Neural crest cell (in vitro differentiated cells): ENCODE results near the gene LRAT. TPM values are rescaled to one million over a fixed set of nuclear protein-coding genes. Genes with fewer than 3 reads are reported as not detected.
"Not testable (repeated sequence)": the region's sequence is repeated elsewhere in the genome, so short reads cannot be mapped to it uniquely, and the experiment has no call there.

Source experiments
- DNase-seq: peaks from one replicate; pipeline ENCODE4 v3.0.0; 2021; ENCODE audit warnings: low read depth, mixed read lengths, low spot score
- H3K27ac Mint-ChIP-seq: one replicate; pipeline ENCODE4 v1.8.0; 2021; ENCODE audit warnings: mild to moderate bottlenecking, mixed read lengths; ENCODE audit not compliant: unreplicated experiment
- H3K27me3 Mint-ChIP-seq: 2 replicates; pipeline ENCODE4 v1.8.0; 2021; ENCODE audit warnings: low read depth, mild to moderate bottlenecking, mixed read lengths
- H3K36me3 Mint-ChIP-seq: 2 replicates; pipeline ENCODE4 v1.8.0; 2021; ENCODE audit warnings: low read depth, mild to moderate bottlenecking, mixed read lengths
- H3K4me1 Mint-ChIP-seq: 2 replicates; pipeline ENCODE4 v1.8.0; 2021; ENCODE audit warnings: mixed read lengths
- H3K4me3 Mint-ChIP-seq: one replicate; pipeline ENCODE4 v1.8.0; 2021; ENCODE audit warnings: mild to moderate bottlenecking, mixed read lengths
- H3K9me3 Mint-ChIP-seq: 2 replicates; pipeline ENCODE4 v1.8.0; 2021; ENCODE audit warnings: mixed read lengths
- CTCF ChIP-seq: fragments of 200-600 bp; sonication (generic); conservative IDR thresholded peaks from 2 replicates; pipeline ENCODE4 v1.5.0; 2021; ENCODE audit warnings: antibody characterized with exemption, mild to moderate bottlenecking
- total RNA-seq: library from RNA; stranded (reverse); gene quantifications from 2 replicates; pipeline ENCODE4 v1.2.1, GENCODE V29; 2021

LRAT gene
- total RNA-seq, 1 donor from 2014 or later: 0.09 TPM

DNA sequence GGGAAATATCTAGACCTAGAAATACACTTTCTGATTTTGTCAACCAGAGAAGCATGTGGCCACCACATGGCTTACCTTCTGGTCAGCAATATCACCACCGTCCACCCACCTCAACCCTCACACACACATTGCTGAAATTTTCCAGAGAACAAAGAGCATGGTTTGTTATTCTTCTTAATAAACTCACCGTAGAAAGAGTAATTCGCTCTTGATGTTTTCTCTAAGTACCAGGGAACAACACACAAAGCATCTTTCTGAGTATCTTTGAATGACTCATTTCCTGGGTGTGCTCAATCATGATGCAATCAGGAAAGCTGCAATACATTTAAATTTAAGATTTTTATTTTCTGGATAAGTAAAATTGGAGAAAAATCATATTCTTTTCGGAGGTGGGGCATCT is 24.7 kb upstream of the LRAT start:
- H3K27ac Mint-ChIP-seq: no peak overlapping the region
- DNase-seq: no peak
- no peaks in the 10 kb centered on the region for H3K9me3 Mint-ChIP-seq
- no peaks in the 10 kb centered on the region for H3K4me1 Mint-ChIP-seq
- peaks cover 8% of the 10 kb centered on the region for H3K27me3 Mint-ChIP-seq
- no peak overlapping the region for H3K4me3 Mint-ChIP-seq
- no peak for TF ChIP-seq CTCF
- H3K36me3 Mint-ChIP-seq: no peaks in the 10 kb centered on the region

- Mint-ChIP-seq H3K27me3 (peaks cover 11% of the 10 kb centered on the region), H3K4me3 (no peak overlapping the region), H3K27ac (no peak overlapping the region), H3K4me1 (no peaks in the 10 kb centered on the region), H3K9me3 (no peaks in the 10 kb centered on the region), H3K36me3 (no peaks in the 10 kb centered on the region)
- no peak for DNase-seq
- no peak for TF ChIP-seq CTCF
Observed at GRCh38 chr4:154720123-154720522, 23.7 kb upstream of the LRAT start.

DNA sequence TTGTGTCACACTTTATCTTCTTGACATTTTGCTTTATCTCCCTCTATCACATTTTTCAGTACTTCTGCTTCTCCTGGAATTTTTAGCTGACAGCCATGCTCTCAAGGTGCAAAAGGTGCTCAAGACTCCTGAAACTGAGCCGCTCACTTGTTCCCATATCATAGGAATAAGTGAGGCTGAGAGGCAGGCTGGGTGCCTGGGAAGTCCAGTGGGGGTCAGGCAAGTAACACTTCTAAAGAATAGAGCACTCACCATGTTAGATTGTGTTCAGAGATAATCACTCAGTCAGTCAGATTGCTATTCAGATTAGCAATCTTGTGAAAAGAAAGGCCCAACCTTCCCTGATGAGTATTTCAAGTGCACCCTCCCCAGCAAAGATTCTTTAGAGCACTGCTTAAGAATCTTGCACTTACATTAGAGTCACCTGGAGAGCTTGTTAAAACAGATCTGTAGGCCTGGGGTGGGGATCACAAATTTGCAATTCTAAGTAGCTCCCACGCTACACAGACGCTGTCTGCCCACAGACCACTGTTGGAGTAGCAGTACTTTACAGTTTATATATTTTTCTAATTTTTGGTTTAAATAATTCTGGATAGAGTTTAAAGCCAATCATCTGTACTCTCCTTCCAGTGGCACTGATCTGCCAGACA is 23.1 kb upstream of the LRAT start:
- H3K4me3 Mint-ChIP-seq: no peak overlapping the region
- H3K4me1 Mint-ChIP-seq: no peaks in the 10 kb centered on the region
- DNase-seq: no peak
- no peak overlapping the region for H3K27ac Mint-ChIP-seq
- TF ChIP-seq CTCF: no peak
- H3K27me3 Mint-ChIP-seq: peaks cover 16% of the 10 kb centered on the region
- H3K9me3 Mint-ChIP-seq: no peaks in the 10 kb centered on the region
- H3K36me3 Mint-ChIP-seq: no peaks in the 10 kb centered on the region

DNA sequence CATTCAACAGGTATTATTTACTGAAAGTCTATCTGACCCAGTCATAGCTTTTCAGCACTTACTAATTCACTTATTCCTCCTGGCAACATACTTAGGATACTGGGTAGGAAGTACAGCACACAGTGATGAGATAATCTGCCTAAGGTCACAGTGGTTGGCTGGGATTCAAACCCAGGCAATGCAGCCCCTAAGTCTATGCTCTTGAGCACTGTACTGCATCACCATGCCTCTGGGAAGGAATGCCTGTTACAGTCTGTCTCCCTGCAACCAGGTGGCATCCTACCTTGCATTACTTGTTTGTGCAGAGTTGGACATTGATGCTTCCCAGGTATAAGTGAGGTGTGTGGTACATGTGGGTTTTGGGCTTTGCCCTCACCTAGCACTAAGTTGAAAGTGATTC is 21.5 kb upstream of the LRAT start:
- no peaks in the 10 kb centered on the region for H3K36me3 Mint-ChIP-seq
- H3K27me3 Mint-ChIP-seq: peaks cover 28% of the 10 kb centered on the region
- DNase-seq: no peak
- H3K9me3 Mint-ChIP-seq: no peaks in the 10 kb centered on the region
- H3K4me3 Mint-ChIP-seq: no peak overlapping the region
- H3K27ac Mint-ChIP-seq: no peak overlapping the region
- TF ChIP-seq CTCF: no peak
- H3K4me1 Mint-ChIP-seq: peaks cover 3% of the 10 kb centered on the region

GRCh38 chr4:154723601-154724000 is 20.2 kb upstream of the LRAT start:
- not testable (repeated sequence) for H3K27ac Mint-ChIP-seq, DNase-seq, H3K4me3 Mint-ChIP-seq, H3K9me3 Mint-ChIP-seq, H3K4me1 Mint-ChIP-seq, H3K36me3 Mint-ChIP-seq
- peaks cover 38% of the 10 kb centered on the region for H3K27me3 Mint-ChIP-seq

DNA sequence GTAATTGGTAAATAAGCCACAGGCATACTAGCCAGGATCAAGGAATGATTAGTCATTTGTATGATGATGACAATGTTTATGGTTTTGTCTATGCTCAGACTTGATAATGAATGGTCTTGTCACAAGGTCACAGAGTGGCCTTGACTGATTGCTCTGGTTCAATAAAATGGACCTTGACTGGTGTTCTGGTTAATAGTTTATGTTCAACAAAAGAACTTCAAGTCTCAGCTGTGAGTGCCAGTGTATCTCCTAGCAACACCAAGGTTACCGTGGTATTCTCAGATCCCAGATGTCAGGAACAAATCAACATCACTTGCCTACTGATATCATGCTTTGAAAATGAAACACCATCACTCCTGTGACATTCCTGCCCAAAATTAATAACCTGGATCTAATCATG is 16.3 kb upstream of the LRAT start:
- H3K27ac Mint-ChIP-seq: no peak overlapping the region
- no peak for DNase-seq

More for the DNA sequence above, 16.3 kb upstream of the LRAT start:
- Mint-ChIP-seq H3K27me3 (peaks cover 51% of the 10 kb centered on the region), H3K36me3 (no peaks in the 10 kb centered on the region), H3K9me3 (no peaks in the 10 kb centered on the region), H3K4me1 (peaks cover 10% of the 10 kb centered on the region), H3K4me3 (no peak overlapping the region)
- no peak for TF ChIP-seq CTCF
